ENCODE measurements around the gene DUOX2. TPM values are rescaled to one million over a fixed set of nuclear protein-coding genes. Genes with fewer than 3 reads are reported as not detected.

The DUOX2 gene
- total RNA-seq, 2 donors from 2014 or later = 0.42 TPM; not detected in 1

DNA sequence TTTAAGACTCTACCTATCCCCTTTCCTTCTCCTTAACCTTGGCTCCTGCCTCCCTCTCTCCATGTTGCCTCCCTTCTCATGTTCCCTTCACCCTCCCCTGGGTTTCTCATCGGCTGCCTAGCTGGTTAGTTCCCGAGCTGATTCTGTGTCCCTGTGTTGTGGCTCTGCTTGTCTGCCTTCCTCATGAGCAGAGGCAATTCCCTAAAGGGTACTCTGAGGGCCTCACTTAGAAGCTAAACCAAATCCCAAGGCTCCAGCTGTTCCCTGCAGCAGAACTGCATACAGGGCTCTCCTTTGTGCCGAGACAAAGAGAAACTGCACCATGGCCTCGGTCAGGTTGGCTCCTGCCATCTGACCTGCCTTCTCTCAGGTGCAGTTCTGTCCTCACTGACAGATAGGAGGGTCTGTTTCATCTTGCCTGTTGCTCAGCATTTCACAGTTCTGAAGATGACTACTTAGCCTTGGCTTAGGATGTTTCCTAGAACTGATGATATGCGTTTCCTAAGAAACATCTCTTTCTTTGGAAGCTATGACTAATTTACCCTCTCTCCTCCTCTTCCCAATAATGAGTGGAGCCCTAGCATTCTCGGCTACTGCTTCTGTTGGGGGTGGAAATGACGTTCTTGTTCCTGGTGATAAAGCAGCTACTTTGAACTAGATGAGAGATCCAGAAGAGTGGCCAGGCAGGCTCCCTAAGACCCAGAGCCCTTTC lies 42.9 kb upstream of the DUOX2 start:
- ATAC-seq (ENCODE audit: insufficient number of reproducible peaks, low FRiP score, low read depth) (no peak), DNase-seq (ENCODE audit: low spot score) (no peak)
- TF ChIP-seq, protein P1, sequence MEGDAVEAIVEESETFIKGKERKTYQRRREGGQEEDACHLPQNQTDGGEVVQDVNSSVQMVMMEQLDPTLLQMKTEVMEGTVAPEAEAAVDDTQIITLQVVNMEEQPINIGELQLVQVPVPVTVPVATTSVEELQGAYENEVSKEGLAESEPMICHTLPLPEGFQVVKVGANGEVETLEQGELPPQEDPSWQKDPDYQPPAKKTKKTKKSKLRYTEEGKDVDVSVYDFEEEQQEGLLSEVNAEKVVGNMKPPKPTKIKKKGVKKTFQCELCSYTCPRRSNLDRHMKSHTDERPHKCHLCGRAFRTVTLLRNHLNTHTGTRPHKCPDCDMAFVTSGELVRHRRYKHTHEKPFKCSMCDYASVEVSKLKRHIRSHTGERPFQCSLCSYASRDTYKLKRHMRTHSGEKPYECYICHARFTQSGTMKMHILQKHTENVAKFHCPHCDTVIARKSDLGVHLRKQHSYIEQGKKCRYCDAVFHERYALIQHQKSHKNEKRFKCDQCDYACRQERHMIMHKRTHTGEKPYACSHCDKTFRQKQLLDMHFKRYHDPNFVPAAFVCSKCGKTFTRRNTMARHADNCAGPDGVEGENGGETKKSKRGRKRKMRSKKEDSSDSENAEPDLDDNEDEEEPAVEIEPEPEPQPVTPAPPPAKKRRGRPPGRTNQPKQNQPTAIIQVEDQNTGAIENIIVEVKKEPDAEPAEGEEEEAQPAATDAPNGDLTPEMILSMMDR (IDR thresholded peaks at IDR 0.05) = no peak
- H3K27ac ChIP-seq = no peak overlapping the region
- H3K27me3 ChIP-seq (replicated peaks; ENCODE audit: insufficient read depth) = no peaks in the 10 kb centered on the region
- H3K36me3 ChIP-seq = no peaks in the 10 kb centered on the region
- H3K4me1 ChIP-seq (ENCODE audit: control insufficient read depth in 1 of 2, low read depth in 2 of 2) = no peaks in the 10 kb centered on the region
- no peaks in the 10 kb centered on the region for H3K9me3 ChIP-seq
- no peak overlapping the region for H3K4me3 ChIP-seq

DNA sequence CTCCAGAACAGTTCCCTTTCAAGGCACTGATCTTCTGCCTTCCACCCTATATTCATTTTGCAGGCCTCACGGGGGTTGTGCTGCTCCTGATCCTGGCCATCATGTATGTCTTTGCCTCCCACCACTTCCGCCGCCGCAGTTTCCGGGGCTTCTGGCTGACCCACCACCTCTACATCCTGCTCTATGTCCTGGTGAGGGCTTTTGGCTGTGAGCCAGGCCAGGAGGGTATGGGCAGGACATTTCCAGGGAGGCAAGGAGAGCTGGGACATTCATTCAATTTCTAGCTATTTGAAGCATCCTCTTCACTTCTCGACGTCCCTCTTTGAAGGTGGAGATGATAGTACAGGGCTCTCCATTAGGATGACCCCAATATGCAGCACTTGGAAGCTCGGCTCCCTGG lies 41.8 kb upstream of the DUOX2 start:
- Histone ChIP-seq H3K27me3 (replicated peaks; ENCODE audit: insufficient read depth) (no peaks in the 10 kb centered on the region), H3K9me3 (no peaks in the 10 kb centered on the region), H3K4me1 (ENCODE audit: control insufficient read depth in 1 of 2, low read depth in 2 of 2) (no peaks in the 10 kb centered on the region), H3K4me3 (no peak overlapping the region), H3K36me3 (no peaks in the 10 kb centered on the region), H3K27ac (no peak overlapping the region)
- ATAC-seq (ENCODE audit: insufficient number of reproducible peaks, low FRiP score, low read depth) (no peak), DNase-seq (ENCODE audit: low spot score) (no peak)
- TF ChIP-seq, protein P1 (IDR thresholded peaks at IDR 0.05) = no peak

DNA sequence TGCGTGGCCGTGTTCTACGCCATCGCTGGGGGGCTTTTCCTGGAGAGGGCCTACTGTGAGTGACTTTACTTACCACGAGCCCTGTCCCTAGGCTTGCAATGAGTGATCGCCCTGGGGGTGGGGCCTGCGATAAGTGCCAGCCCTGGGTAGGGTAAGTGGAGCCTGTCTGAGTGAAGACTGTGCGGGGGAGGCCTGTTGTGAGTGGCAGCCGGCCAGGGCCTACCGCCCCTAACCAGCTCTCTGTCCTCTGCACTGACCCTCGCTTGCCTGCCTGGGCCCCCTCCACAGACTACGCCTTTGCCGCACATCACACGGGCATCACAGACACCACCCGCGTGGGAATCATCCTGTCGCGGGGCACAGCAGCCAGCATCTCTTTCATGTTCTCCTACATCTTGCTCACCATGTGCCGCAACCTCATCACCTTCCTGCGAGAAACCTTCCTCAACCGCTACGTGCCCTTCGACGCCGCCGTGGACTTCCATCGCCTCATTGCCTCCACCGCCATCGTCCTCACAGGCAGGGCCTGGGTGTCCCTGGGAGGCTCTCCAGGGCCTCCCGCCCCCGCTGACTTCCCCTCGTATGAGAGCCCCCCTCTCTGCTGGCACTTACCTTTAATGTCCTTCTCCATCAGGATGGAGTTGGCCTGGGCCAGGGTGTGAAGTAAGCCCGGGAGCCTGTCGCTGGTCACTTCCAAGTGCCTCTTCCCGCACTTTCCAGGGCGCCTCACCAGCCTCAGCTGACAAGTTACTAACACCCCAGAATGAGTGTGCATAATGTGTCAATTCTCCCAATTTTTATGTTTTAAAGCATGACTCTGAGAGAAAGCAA lies 38.2 kb upstream of the DUOX2 start:
- DNase-seq (ENCODE audit: low spot score) (no peak), ATAC-seq (ENCODE audit: insufficient number of reproducible peaks, low FRiP score, low read depth) (no peak)
- TF ChIP-seq, protein P1 (IDR thresholded peaks at IDR 0.05) = no peak
- no peaks in the 10 kb centered on the region for H3K4me1 ChIP-seq (ENCODE audit: control insufficient read depth in 1 of 2, low read depth in 2 of 2)
- H3K27ac ChIP-seq = no peak overlapping the region
- no peak overlapping the region for H3K4me3 ChIP-seq
- H3K36me3 ChIP-seq = no peaks in the 10 kb centered on the region
- H3K27me3 ChIP-seq (replicated peaks; ENCODE audit: insufficient read depth) = no peaks in the 10 kb centered on the region
- no peaks in the 10 kb centered on the region for H3K9me3 ChIP-seq

DNA sequence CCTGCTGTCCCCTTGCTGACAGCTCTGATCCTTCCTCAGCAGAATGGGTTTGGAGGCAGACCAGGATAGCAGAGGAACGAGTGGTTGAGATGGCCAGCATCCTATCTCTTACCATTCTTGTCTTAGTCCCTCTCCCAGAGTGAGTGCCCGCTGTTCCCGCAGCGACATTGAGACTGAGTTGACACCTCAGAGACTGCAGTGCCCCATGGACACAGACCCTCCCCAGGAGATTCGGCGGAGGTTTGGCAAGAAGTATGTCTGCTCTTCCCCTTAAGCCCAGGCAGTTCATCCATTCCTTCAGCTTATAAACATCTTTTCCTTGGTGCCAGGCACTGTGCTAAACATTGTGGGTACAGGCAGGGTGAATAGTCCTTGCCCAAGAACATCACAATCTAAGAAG lies 37.0 kb upstream of the DUOX2 start:
- no peaks in the 10 kb centered on the region for H3K9me3 ChIP-seq
- ATAC-seq (ENCODE audit: insufficient number of reproducible peaks, low FRiP score, low read depth) (no peak), DNase-seq (ENCODE audit: low spot score) (no peak)
- H3K4me3 ChIP-seq = no peak overlapping the region
- no peaks in the 10 kb centered on the region for H3K36me3 ChIP-seq
- no peaks in the 10 kb centered on the region for H3K27me3 ChIP-seq (replicated peaks; ENCODE audit: insufficient read depth)
- TF ChIP-seq, protein P1 (IDR thresholded peaks at IDR 0.05) = no peak
- no peak overlapping the region for H3K27ac ChIP-seq
- no peaks in the 10 kb centered on the region for H3K4me1 ChIP-seq (ENCODE audit: control insufficient read depth in 1 of 2, low read depth in 2 of 2)

DNA sequence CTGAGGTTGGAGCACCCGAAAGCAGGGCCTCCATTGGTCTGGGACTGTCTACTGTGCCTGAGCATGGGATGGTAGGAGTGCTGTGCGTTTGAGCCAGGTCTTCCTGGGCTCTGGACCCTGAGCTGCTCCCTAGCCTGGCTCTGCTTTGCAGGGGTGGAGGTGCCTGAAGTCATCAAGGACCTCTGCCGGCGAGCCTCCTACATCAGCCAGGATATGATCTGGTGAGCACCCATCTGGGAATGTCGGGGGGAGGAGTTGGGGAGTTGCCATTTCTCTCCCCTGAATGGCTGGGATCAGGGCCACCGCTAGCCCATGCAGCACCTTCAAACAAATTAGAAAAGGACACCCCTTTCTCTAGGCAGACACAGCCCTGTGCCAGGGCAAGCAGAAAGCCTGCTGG lies 36.5 kb upstream of the DUOX2 start:
- no peaks in the 10 kb centered on the region for H3K36me3 ChIP-seq
- H3K4me1 ChIP-seq (ENCODE audit: control insufficient read depth in 1 of 2, low read depth in 2 of 2) = no peaks in the 10 kb centered on the region
- TF ChIP-seq, protein P1 (IDR thresholded peaks at IDR 0.05) = no peak
- H3K4me3 ChIP-seq = no peak overlapping the region
- no peak overlapping the region for H3K27ac ChIP-seq
- no peak for ATAC-seq (ENCODE audit: insufficient number of reproducible peaks, low FRiP score, low read depth)
- H3K9me3 ChIP-seq = no peaks in the 10 kb centered on the region
- no peak for DNase-seq (ENCODE audit: low spot score)
- H3K27me3 ChIP-seq (replicated peaks; ENCODE audit: insufficient read depth) = no peaks in the 10 kb centered on the region
